Naive thymus-derived CD4-positive, alpha-beta T cell (primary cell): ENCODE results near the gene SEC14L3. TPM values are rescaled to one million over a fixed set of nuclear protein-coding genes. Genes with fewer than 3 reads are reported as not detected.

ENCODE experiments used
- ATAC-seq: fragments of 150-1000 bp; cut with Tn5 transposase; 2 replicates; pipeline ENCODE4 v1.10.0; 2021; ENCODE audit warnings: mild to moderate bottlenecking, moderate library complexity
- CTCF ChIA-PET: fragments of 350-600 bp; sonication (Branson Sonifier 250); formaldehyde crosslinking; loops from one replicate; lab custom pipeline; 2021; ENCODE audit warnings: antibody characterized with exemption; lab: Charles Lee
- POLR2A ChIA-PET: fragments of 350-600 bp; sonication (Branson Sonifier 250); formaldehyde crosslinking; loops from one replicate; lab custom pipeline; 2021; ENCODE audit warnings: antibody characterized with exemption, inconsistent platforms; lab: Charles Lee
- DNase-seq, 9 donors: peaks; one replicate each; pipeline versions ENCODE4 v3.0.0 to v3.0.0-alpha.2; 2020 to 2022; ENCODE audit warnings: mixed read lengths in 1 of 9
- H3K27ac ChIP-seq: one replicate; pipeline ENCODE4 v1.7.0; 2013; ENCODE audit warnings: mild to moderate bottlenecking, low read depth, low read length, moderate library complexity
- H3K27me3 ChIP-seq, 2 donors: one replicate each; pipeline ENCODE4 v1.7.0; 2013; ENCODE audit warnings: low read length in 2 of 2, mild to moderate bottlenecking in 2 of 2, moderate library complexity in 2 of 2; ENCODE audit not compliant: control insufficient read depth in 2 of 2, insufficient read depth in 2 of 2
- H3K36me3 ChIP-seq, 3 experiments: 1 replicate in 2 of 3; 2 replicates in 1 of 3; pipeline ENCODE4 v1.7.0; 2013; ENCODE audit warnings: low read length in 3 of 3, mild to moderate bottlenecking in 3 of 3, moderate library complexity in 1 of 3; ENCODE audit not compliant: insufficient read depth in 3 of 3, control insufficient read depth in 2 of 3
- H3K4me1 ChIP-seq, 2 donors: one replicate each; pipeline ENCODE4 v1.7.0; 2013; ENCODE audit warnings: low read length in 2 of 2, mild to moderate bottlenecking in 2 of 2, moderate library complexity in 1 of 2; ENCODE audit not compliant: control insufficient read depth in 2 of 2, insufficient read depth in 2 of 2
- H3K4me3 ChIP-seq: 2 replicates; pipeline ENCODE4 v1.7.0; 2013; ENCODE audit warnings: mild to moderate bottlenecking, low read length
- H3K9me3 ChIP-seq, 3 experiments: 1 replicate in 2 of 3; 2 replicates in 1 of 3; pipeline ENCODE4 v1.7.0; 2013; ENCODE audit warnings: low read length in 3 of 3; ENCODE audit not compliant: control insufficient read depth in 2 of 3
- H3K27ac Mint-ChIP-seq, 9 donors: one replicate each; pipeline ENCODE4 v1.8.0; 2020 to 2022; ENCODE audit warnings: mixed read lengths in 9 of 9, mild to moderate bottlenecking in 8 of 9, moderate library complexity in 5 of 9, inconsistent platforms in 2 of 9
- H3K27me3 Mint-ChIP-seq, 5 donors: one replicate each; pipeline ENCODE4 v1.8.0; 2021 to 2022; ENCODE audit warnings: mixed read lengths in 5 of 5, mild to moderate bottlenecking in 1 of 5
- H3K36me3 Mint-ChIP-seq, 5 donors: one replicate each; pipeline ENCODE4 v1.8.0; 2020 to 2022; ENCODE audit warnings: mixed read lengths in 5 of 5, mild to moderate bottlenecking in 3 of 5, inconsistent platforms in 1 of 5
- H3K4me1 Mint-ChIP-seq, 7 donors: one replicate each; pipeline ENCODE4 v1.8.0; 2020 to 2022; ENCODE audit warnings: mixed read lengths in 7 of 7, mild to moderate bottlenecking in 3 of 7, inconsistent platforms in 1 of 7
- H3K4me3 Mint-ChIP-seq, 10 donors: one replicate each; pipeline ENCODE4 v1.8.0; 2020 to 2022; ENCODE audit warnings: mild to moderate bottlenecking in 10 of 10, mixed read lengths in 10 of 10, moderate library complexity in 6 of 10, inconsistent platforms in 2 of 10
- H3K9me3 Mint-ChIP-seq, 11 donors: one replicate each; pipeline ENCODE4 v1.8.0; 2020 to 2022; ENCODE audit warnings: mixed read lengths in 11 of 11, mild to moderate bottlenecking in 4 of 11, inconsistent platforms in 1 of 11, moderate library complexity in 1 of 11
- intact Hi-C, 2 donors: fragments of 100-400 bp; cut with micrococcal nuclease; formaldehyde crosslinking; loops; one replicate each; pipeline ENCODE4 v1.15.1; 2023
- polyA plus RNA-seq, 2 donors: library from polyadenylated mRNA; unstranded; fragments of 300-500 nt; fragmentation: Illumina TruSeq; gene quantifications; one replicate each; pipeline ENCODE4 v1.2.3, GENCODE V29; 2021
- total RNA-seq, 6 experiments: library from RNA in 5 of 6; stranded (reverse) in 5 of 6; gene quantifications; 1 replicate in 5 of 6; 2 replicates in 1 of 6; pipeline ENCODE4 v1.2.3 and lab custom pipeline; 2021 to 2026

Gene SEC14L3
- total and polyA plus RNA-seq, 7 experiments from 2014 or later: not detected

- no peak overlapping the region for H3K27ac ChIP-seq
- ATAC-seq (no peak), DNase-seq (no peak)
- H3K36me3 Mint-ChIP-seq: peaks cover 0 to 10% (median 0%) of the 10 kb centered on the region in 5 donors
- intact Hi-C loops: no loop called here
- H3K36me3 ChIP-seq: no peaks in the 10 kb centered on the region
- H3K4me3 Mint-ChIP-seq: peak overlapping the region in 1 of 10 donors; percentile 16
- H3K27ac Mint-ChIP-seq: peak overlapping the region in 4 of 9 donors; percentile 5 to 74 (median 34)
- H3K9me3 ChIP-seq: peaks cover 0 to 3% (median 0%) of the 10 kb centered on the region in 3 experiments
- H3K4me1 ChIP-seq: peaks cover 5 to 15% of the 10 kb centered on the region in 2 donors
- H3K27me3 ChIP-seq: peaks cover 3 to 6% of the 10 kb centered on the region in 2 donors
- CTCF ChIA-PET: no interaction called here
- H3K4me1 Mint-ChIP-seq: peaks cover 18 to 36% (median 23%) of the 10 kb centered on the region in 7 donors
- no peak overlapping the region for H3K4me3 ChIP-seq
- peaks cover 3 to 22% (median 9%) of the 10 kb centered on the region in 11 donors for H3K9me3 Mint-ChIP-seq
- H3K27me3 Mint-ChIP-seq: peaks cover 34 to 60% (median 50%) of the 10 kb centered on the region in 5 donors
- POLR2A ChIA-PET: no interaction called here
These were observed 30.7 kb downstream of the SEC14L3 start for GRCh38 chr22:30441088-30441487.

DNA sequence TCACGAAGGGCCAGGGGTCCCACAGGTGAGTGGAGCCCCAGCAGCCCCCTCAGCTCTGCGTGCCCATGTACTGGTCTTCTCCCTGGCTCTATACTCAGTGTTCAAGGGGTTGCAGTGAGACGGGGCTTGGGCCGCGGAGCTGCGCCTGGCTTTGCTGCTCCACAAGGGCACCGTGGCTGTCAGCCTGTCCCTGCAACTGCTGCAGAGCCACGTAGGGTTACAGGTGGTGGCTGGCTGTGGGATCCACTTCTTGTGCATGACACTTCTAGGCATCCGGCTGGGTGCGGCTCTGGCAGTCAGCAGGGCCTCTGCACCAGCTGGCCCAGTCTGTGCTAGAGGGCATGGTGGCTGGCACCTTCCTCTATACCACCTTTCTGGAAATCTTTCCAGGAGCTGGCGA, 32.0 kb downstream of the SEC14L3 start:
- H3K27ac Mint-ChIP-seq: peak overlapping the region in 2 of 9 donors; percentile 38 to 60
- ATAC-seq (no peak), DNase-seq (no peak)
- intact Hi-C loops: no loop called here
- ChIA-PET CTCF (no interaction called here), POLR2A (no interaction called here)
- no peak overlapping the region for H3K27ac ChIP-seq
- no peak overlapping the region for H3K4me3 ChIP-seq
- peaks cover 0 to 4% (median 0%) of the 10 kb centered on the region in 3 experiments for H3K9me3 ChIP-seq
- H3K36me3 Mint-ChIP-seq: peaks cover 0 to 19% (median 5%) of the 10 kb centered on the region in 5 donors
- peaks cover 10 to 32% (median 15%) of the 10 kb centered on the region in 11 donors for H3K9me3 Mint-ChIP-seq
- H3K27me3 ChIP-seq: peaks cover 3 to 6% of the 10 kb centered on the region in 2 donors
- peaks cover 15 to 25% of the 10 kb centered on the region in 2 donors for H3K4me1 ChIP-seq
- H3K36me3 ChIP-seq: no peaks in the 10 kb centered on the region
- H3K4me1 Mint-ChIP-seq: peaks cover 24 to 41% (median 30%) of the 10 kb centered on the region in 7 donors
- H3K4me3 Mint-ChIP-seq: no peak overlapping the region
- H3K27me3 Mint-ChIP-seq: peaks cover 27 to 48% (median 43%) of the 10 kb centered on the region in 5 donors

GRCh38 chr22:30439226-30439625, 32.6 kb downstream of the SEC14L3 start:
- H3K36me3 Mint-ChIP-seq: peaks cover 0 to 23% (median 5%) of the 10 kb centered on the region in 5 donors

DNA sequence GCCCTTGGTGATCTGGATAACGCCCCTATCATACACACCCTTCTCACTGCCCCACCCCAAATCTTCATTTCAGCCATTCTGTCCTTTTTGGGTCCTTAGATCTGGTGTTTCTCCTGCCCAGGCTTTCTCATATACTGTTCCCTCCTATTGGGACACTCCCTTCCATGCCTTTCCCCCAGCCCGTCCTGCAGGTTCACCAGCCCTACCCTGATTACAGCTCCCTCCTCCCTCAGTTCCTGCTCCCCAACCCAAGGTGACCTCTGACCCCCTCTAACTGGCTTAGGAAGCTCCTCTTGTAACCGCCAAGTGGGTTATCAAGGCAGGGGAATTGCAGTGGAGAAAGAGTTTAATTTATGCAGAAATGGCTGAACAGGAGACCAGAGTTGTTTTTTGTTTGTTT, 33.3 kb downstream of the SEC14L3 start:
- POLR2A ChIA-PET: interaction anchor here (6.3 kb wide), 1 partner anchor 14 kb away, joined by 88 read pairs; the partner anchor contains the start of gene MTFP1
- DNase-seq (no peak), ATAC-seq (no peak)
- Histone ChIP-seq H3K36me3 (no peaks in the 10 kb centered on the region), H3K4me3 (no peak overlapping the region), H3K27ac (no peak overlapping the region), H3K9me3 (peaks cover 0 to 4% (median 0%) of the 10 kb centered on the region in 3 experiments), H3K27me3 (peaks cover 3 to 6% of the 10 kb centered on the region in 2 donors), H3K4me1 (peaks cover 21 to 26% of the 10 kb centered on the region in 2 donors)
- Mint-ChIP-seq H3K4me1 (peaks cover 24 to 42% (median 39%) of the 10 kb centered on the region in 7 donors), H3K27ac (peak overlapping the region in 5 of 9 donors; percentile 2 to 100 (median 79)), H3K36me3 (peaks cover 0 to 23% (median 5%) of the 10 kb centered on the region in 5 donors), H3K9me3 (peaks cover 13 to 32% (median 15%) of the 10 kb centered on the region in 11 donors), H3K27me3 (peaks cover 27 to 43% (median 40%) of the 10 kb centered on the region in 5 donors), H3K4me3 (no peak overlapping the region)
- CTCF ChIA-PET: interaction anchor here (6.0 kb wide), 1 partner anchor 13 kb away, joined by 46 read pairs; the partner anchor contains the start of gene MTFP1
- intact Hi-C loops: no loop called here

More at GRCh38 chr22:30439226-30439625, 32.6 kb downstream of the SEC14L3 start:
- ATAC-seq (no peak), DNase-seq (no peak)
- intact Hi-C loops: no loop called here
- H3K4me3 Mint-ChIP-seq: no peak overlapping the region
- ChIA-PET POLR2A (no interaction called here), CTCF (no interaction called here)
- Histone ChIP-seq H3K4me3 (no peak overlapping the region), H3K27ac (no peak overlapping the region), H3K4me1 (peaks cover 21 to 26% of the 10 kb centered on the region in 2 donors), H3K9me3 (peaks cover 0 to 4% (median 0%) of the 10 kb centered on the region in 3 experiments), H3K27me3 (peaks cover 3 to 6% of the 10 kb centered on the region in 2 donors), H3K36me3 (no peaks in the 10 kb centered on the region)
- peaks cover 14 to 32% (median 15%) of the 10 kb centered on the region in 11 donors for H3K9me3 Mint-ChIP-seq
- H3K27ac Mint-ChIP-seq: peak overlapping the region in 1 of 9 donors; percentile 67
- H3K4me1 Mint-ChIP-seq: peaks cover 24 to 42% (median 36%) of the 10 kb centered on the region in 7 donors
- H3K27me3 Mint-ChIP-seq: peaks cover 27 to 44% (median 43%) of the 10 kb centered on the region in 5 donors

DNA sequence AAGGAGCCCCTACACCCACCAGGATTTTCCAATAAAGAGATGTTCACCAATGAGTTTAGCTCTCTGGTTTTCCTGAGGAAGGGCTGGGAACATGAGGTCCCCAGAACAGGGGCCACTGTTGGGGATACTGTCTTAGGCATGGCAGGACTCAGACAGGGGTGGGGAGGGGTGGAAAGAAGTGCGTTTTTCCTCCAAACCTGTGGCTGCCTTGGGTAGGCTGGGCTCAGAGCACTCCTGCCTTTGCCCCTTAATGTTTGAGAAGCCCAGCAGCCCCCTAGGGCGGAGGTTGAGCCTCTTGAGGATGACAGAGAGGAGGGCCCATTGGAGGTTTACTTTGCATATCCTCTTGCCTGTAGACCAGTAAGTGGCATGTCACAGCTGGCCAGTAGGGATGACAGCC, 35.6 kb downstream of the SEC14L3 start:
- intact Hi-C loops: loop anchor here in 1 of 2 donors (1.0 kb wide), 1 partner anchor 170 kb away; the partner anchor contains the start of gene OSM
- Mint-ChIP-seq H3K27me3 (peaks cover 16 to 29% (median 23%) of the 10 kb centered on the region in 5 donors), H3K4me3 (peak overlapping the region; percentile 57 to 90 (median 83)), H3K27ac (peak overlapping the region; percentile 88 to 100 (median 98)), H3K9me3 (peaks cover 9 to 18% (median 13%) of the 10 kb centered on the region in 11 donors), H3K36me3 (peaks cover 0 to 16% (median 5%) of the 10 kb centered on the region in 5 donors), H3K4me1 (peaks cover 10 to 28% (median 26%) of the 10 kb centered on the region in 7 donors)
- DNase-seq (no peak), ATAC-seq (no peak)
- peaks cover 16 to 21% of the 10 kb centered on the region in 2 donors for H3K4me1 ChIP-seq
- H3K4me3 ChIP-seq: peak overlapping the region; percentile 53
- H3K9me3 ChIP-seq: peaks cover 0 to 4% (median 0%) of the 10 kb centered on the region in 3 experiments
- H3K27me3 ChIP-seq: peaks cover 3 to 6% of the 10 kb centered on the region in 2 donors
- CTCF ChIA-PET: interaction anchor here (0.6 to 6.0 kb wide), 8 partner anchors 8 to 1750 kb away, joined by 3 to 46 read pairs (median 4); partner anchors contain the start of gene MTFP1
- peak overlapping the region; percentile 99 for H3K27ac ChIP-seq
- no peaks in the 10 kb centered on the region for H3K36me3 ChIP-seq
- POLR2A ChIA-PET: interaction anchor here (0.6 to 6.3 kb wide), 4 partner anchors 8 to 1744 kb away, joined by 3 to 88 read pairs (median 3); partner anchors contain the start of gene MTFP1

DNA sequence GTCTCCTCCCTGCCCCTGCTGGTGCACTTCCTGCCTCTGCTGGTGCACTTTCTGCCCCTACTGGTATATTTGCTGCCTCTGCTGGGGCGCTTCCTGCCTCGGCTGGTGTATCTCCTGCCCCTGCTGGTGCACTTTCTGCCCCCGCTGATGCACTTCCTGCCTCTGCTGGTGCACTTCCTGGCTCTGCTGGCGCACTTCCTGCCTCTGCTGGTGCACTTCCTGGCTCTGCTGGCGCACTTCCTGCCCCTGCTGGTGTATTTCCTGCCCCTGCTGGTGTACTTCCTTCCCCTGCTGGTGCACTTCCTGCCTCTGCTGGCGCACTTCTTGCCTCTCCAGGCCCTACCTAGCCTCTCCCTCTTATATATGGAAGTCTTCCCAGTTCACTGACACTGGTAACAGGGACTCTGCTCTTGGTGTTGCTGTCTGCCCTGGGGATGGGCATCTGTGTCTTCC, 36.1 kb downstream of the SEC14L3 start:
- Mint-ChIP-seq H3K4me3 (peak overlapping the region; percentile 57 to 90 (median 83)), H3K36me3 (peaks cover 0 to 16% (median 5%) of the 10 kb centered on the region in 5 donors), H3K27ac (peak overlapping the region; percentile 88 to 100 (median 98)), H3K4me1 (peaks cover 10 to 26% (median 23%) of the 10 kb centered on the region in 7 donors), H3K9me3 (peaks cover 8 to 18% (median 13%) of the 10 kb centered on the region in 11 donors), H3K27me3 (peaks cover 12 to 24% (median 18%) of the 10 kb centered on the region in 5 donors)
- Histone ChIP-seq H3K27me3 (peaks cover 3 to 6% of the 10 kb centered on the region in 2 donors), H3K36me3 (no peaks in the 10 kb centered on the region), H3K27ac (peak overlapping the region; percentile 99), H3K4me1 (peaks cover 16 to 21% of the 10 kb centered on the region in 2 donors), H3K9me3 (peaks cover 0 to 4% (median 0%) of the 10 kb centered on the region in 3 experiments), H3K4me3 (peak overlapping the region; percentile 53)
- intact Hi-C loops: loop anchor here (1.0 to 2.0 kb wide), 7 partner anchors 9 to 533 kb away; partner anchors contain the start of genes CASTOR1 (in 1 of the 2), MORC2 (in 1 of the 2), OSM (in 1 of the 2) and SF3A1 (in 1 of the 2)
- ChIA-PET POLR2A (interaction anchor here (0.6 to 6.3 kb wide), 3 partner anchors 9 to 1745 kb away, joined by 3 to 88 read pairs (median 3); partner anchors contain the start of gene MTFP1), CTCF (interaction anchor here (0.9 to 6.0 kb wide), 6 partner anchors 8 to 49 kb away, joined by 3 to 46 read pairs (median 4); partner anchors contain the start of gene MTFP1)
- DNase-seq: peak; percentile 45 to 97 (median 92)
- ATAC-seq: peak; percentile 94
